ENCODE measurements around the gene CACNB1.

The CACNB1 gene

DNA sequence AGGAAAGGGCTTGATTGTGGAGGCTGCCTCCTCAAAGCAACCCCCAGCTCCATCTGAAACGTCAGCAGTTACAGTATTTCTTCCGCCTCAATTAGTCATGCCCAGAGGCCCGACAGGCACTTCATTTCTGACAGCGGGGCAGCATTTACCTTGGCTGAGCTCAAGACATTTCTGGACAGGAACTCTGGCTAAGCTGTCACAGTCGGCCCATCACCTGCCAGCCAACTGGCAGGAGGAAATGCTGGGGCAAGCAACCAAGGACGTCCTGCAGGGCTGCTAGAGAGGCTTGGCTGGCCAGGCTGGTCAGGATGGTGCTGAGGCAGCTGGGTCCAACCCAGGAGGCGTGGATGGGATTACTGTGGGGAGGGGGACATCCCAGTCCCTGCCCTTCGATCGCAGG is 73.8 kb downstream of the CACNB1 start:
- DNase-seq (ENCODE audit: low read depth), result no peak

All from non-pigmented ciliary epithelial cell (primary cell).